HCT116 (cell line): ENCODE measurements around the gene FAAP100. TPM values are rescaled to one million over a fixed set of nuclear protein-coding genes. Genes with fewer than 3 reads are reported as not detected.

ENCODE experiments used
- ATAC-seq: fragments of 200-7000 bp; cut with Tn5 transposase; 2 replicates; pipeline ENCODE4 v1.9.1; 2020; ENCODE audit warnings: mild to moderate bottlenecking, moderate library complexity
- BruUV-seq: library from RNA; stranded (reverse); fragments of 400-500 nt; replicated peaks from 2 replicates; lab custom pipeline; 2021; lab: Mats Ljungman, UMichigan
- CTCF ChIA-PET: fragments of 300-600 bp; sonication (Branson Sonifier 250); formaldehyde crosslinking; loops from one replicate; lab custom pipeline; 2021; ENCODE audit warnings: antibody characterized with exemption; lab: Charles Lee
- POLR2A ChIA-PET: fragments of 300-600, 350-600 bp; sonication (Branson Sonifier 250); formaldehyde crosslinking; loops from one replicate; lab custom pipeline; 2021; ENCODE audit warnings: antibody characterized with exemption; lab: Charles Lee
- RAD21 ChIA-PET, 2 experiments: fragments of 300-600 bp; sonication (Branson Sonifier 250); formaldehyde crosslinking; loops; one replicate each; lab custom pipeline; 2023; ENCODE audit warnings: low total read pairs in 2 of 2; ENCODE audit not compliant: uncharacterized antibody in 2 of 2, unreplicated experiment in 2 of 2, low non-redundant PET in 1 of 2; lab: Charles Lee
- DNase-seq: peaks from one replicate; pipeline ENCODE4 v3.0.0-alpha.2; 2010; ENCODE audit warnings: low read depth, low spot score
- H2AFZ ChIP-seq: fragments of 200-600 bp; shearing (Covaris generic), sonication (generic); 2 replicates; pipeline ENCODE4 v1.6.1; 2017; ENCODE audit warnings: low read depth, mixed run types, mixed read lengths, antibody characterized with exemption, low read length; ENCODE audit not compliant: poor library complexity, severe bottlenecking
- H3K27ac ChIP-seq: 2 replicates; pipeline ENCODE4 v1.5.1; 2012; ENCODE audit warnings: low read depth, low read length
- H3K27me3 ChIP-seq: fragments of 200-600 bp; sonication (generic); 2 replicates; pipeline ENCODE4 v1.6.1; 2016; ENCODE audit warnings: mixed run types, low read length, mixed read lengths; ENCODE audit not compliant: insufficient read depth
- H3K36me3 ChIP-seq, 2 experiments: fragments of 200-500 bp in 1 of 2; fragments of 200-600 bp in 1 of 2; sonication (Bioruptor generic) in 1 of 2; sonication (generic) in 1 of 2; 2 replicates each; pipeline versions ENCODE4 v1.5.1 to v1.6.1; 2014 to 2016; ENCODE audit warnings: low read length in 2 of 2, inconsistent platforms in 1 of 2, mixed read lengths in 1 of 2, mixed run types in 1 of 2; ENCODE audit not compliant: insufficient read depth in 2 of 2, control insufficient read depth in 1 of 2
- H3K4me1 ChIP-seq, 2 experiments: fragments of 200-600 bp in 1 of 2; sonication (generic) in 1 of 2; 2 replicates each; pipeline versions ENCODE4 v1.5.1 to v1.6.1; 2012 to 2017; ENCODE audit warnings: low read length in 2 of 2, inconsistent platforms in 1 of 2, mild to moderate bottlenecking in 1 of 2, mixed read lengths in 1 of 2, mixed run types in 1 of 2, moderate library complexity in 1 of 2; ENCODE audit not compliant: insufficient read depth in 2 of 2, control insufficient read depth in 1 of 2
- H3K4me2 ChIP-seq: fragments of 200-600 bp; sonication (generic); 2 replicates; pipeline ENCODE4 v1.6.1; 2017; ENCODE audit warnings: mixed run types, low read length, mixed read lengths
- H3K4me3 ChIP-seq, 2 experiments: fragments of 200-600 bp in 1 of 2; sonication (generic) in 1 of 2; replicated peaks in 1 of 2; 2 replicates each; pipeline ENCODE4 v1.5.1; 2011 to 2016; ENCODE audit warnings: low read length in 2 of 2, control low read depth in 1 of 2, low read depth in 1 of 2, mild to moderate bottlenecking in 1 of 2, mixed read lengths in 1 of 2, mixed run types in 1 of 2
- H3K79me2 ChIP-seq: fragments of 200-600 bp; sonication (generic); 2 replicates; pipeline ENCODE4 v1.6.1; 2017; ENCODE audit warnings: mild to moderate bottlenecking, mixed run types, low read length, moderate library complexity, mixed read lengths; ENCODE audit not compliant: insufficient read depth
- H3K9ac ChIP-seq: fragments of 200-600 bp; sonication (generic); 2 replicates; pipeline ENCODE4 v1.6.1; 2016; ENCODE audit warnings: low read length, mixed read lengths
- H3K9me2 ChIP-seq: fragments of 200-600 bp; sonication (generic), shearing (Covaris generic); 2 replicates; pipeline ENCODE4 v1.6.1; 2017; ENCODE audit warnings: mixed run types, mild to moderate bottlenecking, moderate library complexity; ENCODE audit not compliant: insufficient read depth
- H3K9me3 ChIP-seq, 2 experiments: fragments of 200-500 bp in 1 of 2; fragments of 200-600 bp in 1 of 2; sonication (Bioruptor generic) in 1 of 2; sonication (generic) in 1 of 2; 2 replicates each; pipeline ENCODE4 v1.6.1; 2014 to 2017; ENCODE audit warnings: low read length in 2 of 2, mixed read lengths in 2 of 2, inconsistent platforms in 1 of 2, low read depth in 1 of 2, mild to moderate bottlenecking in 1 of 2, mixed run types in 1 of 2, moderate library complexity in 1 of 2; ENCODE audit not compliant: control insufficient read depth in 1 of 2, insufficient read depth in 1 of 2
- H4K20me1 ChIP-seq: fragments of 200-600 bp; sonication (generic), shearing (Covaris generic); 2 replicates; pipeline ENCODE4 v1.6.1; 2017; ENCODE audit warnings: mixed run types, mild to moderate bottlenecking, moderate library complexity; ENCODE audit not compliant: insufficient read depth
- ATF3 ChIP-seq: IDR thresholded peaks from 2 replicates; pipeline ENCODE4 v1.6.1; 2012
- CBX3 ChIP-seq: IDR thresholded peaks from 2 replicates; pipeline ENCODE4 v1.6.1; 2012; ENCODE audit warnings: low read depth
- CEBPB ChIP-seq: IDR thresholded peaks from 2 replicates; pipeline ENCODE4 v1.6.1; 2012; ENCODE audit warnings: low read depth
- ELF1 ChIP-seq: IDR thresholded peaks from 2 replicates; pipeline ENCODE4 v1.6.1; 2012; ENCODE audit warnings: low read depth, borderline replicate concordance
- EZH2phosphoT487 ChIP-seq: fragments of 200-600 bp; IDR thresholded peaks from 2 replicates; pipeline ENCODE4 v1.6.1; 2018; ENCODE audit warnings: antibody characterized with exemption, borderline replicate concordance
- FOSL1 ChIP-seq: IDR thresholded peaks from 2 replicates; pipeline ENCODE4 v1.6.1; 2012; ENCODE audit warnings: low read depth
- POLR2A ChIP-seq: IDR thresholded peaks from 2 replicates; pipeline ENCODE4 v1.7.0; 2011; ENCODE audit warnings: borderline replicate concordance; ENCODE audit not compliant: insufficient read depth, insufficient read length; ENCODE audit errors: extremely low read depth
- POLR2AphosphoS5 ChIP-seq: IDR thresholded peaks from 2 replicates; pipeline ENCODE4 v1.6.1; 2011; ENCODE audit warnings: mild to moderate bottlenecking, low read depth, low read length, moderate library complexity
- RAD21 ChIP-seq: IDR thresholded peaks from 2 replicates; pipeline ENCODE4 v1.6.1; 2012; ENCODE audit warnings: low read depth, mild to moderate bottlenecking
- REST ChIP-seq: IDR thresholded peaks from 2 replicates; pipeline ENCODE4 v1.6.1; 2012; ENCODE audit warnings: low read depth
- SIN3A ChIP-seq: IDR thresholded peaks from 2 replicates; pipeline ENCODE4 v1.6.1; 2012; ENCODE audit warnings: low read depth
- ZBTB33 ChIP-seq: IDR thresholded peaks from 2 replicates; pipeline ENCODE4 v1.6.1; 2011; ENCODE audit warnings: mild to moderate bottlenecking, low read length, moderate library complexity; ENCODE audit not compliant: insufficient replicate concordance; ENCODE audit errors: extremely low read depth
- ZFX ChIP-seq: fragments of 450-650 bp; IDR thresholded peaks from 2 replicates; pipeline ENCODE4 v1.6.1; 2017
- ZNF274 ChIP-seq: fragments of 200-500 bp; sonication (Bioruptor generic); IDR thresholded peaks from 2 replicates; pipeline ENCODE4 v1.6.1; 2014; ENCODE audit warnings: mild to moderate bottlenecking, low read depth, low read length, inconsistent platforms
- intact Hi-C: fragments of 100-400 bp; cut with micrococcal nuclease; formaldehyde crosslinking; loops from 2 replicates; pipeline ENCODE4 v1.10.0; 2022
- total RNA-seq: library from RNA; stranded (reverse); gene quantifications from one replicate; pipeline ENCODE4 v1.2.1, GENCODE V29; 2021; ENCODE audit not compliant: unreplicated experiment

Gene FAAP100
- total RNA-seq, 1 experiment from 2014 or later, result 53.4 TPM

- Histone ChIP-seq H3K27me3 (no peaks in the 10 kb centered on the region), H2AFZ (no peak overlapping the region), H3K9ac (no peak overlapping the region), H3K79me2 (peaks cover 2% of the 10 kb centered on the region; the same call in 1 of the 2 replicates), H3K27ac (peak overlapping the region; percentile 20; the same call in 1 of the 2 replicates), H3K4me2 (peak overlapping the region; percentile 34), H4K20me1 (no peaks in the 10 kb centered on the region), H3K36me3 (peaks cover 28 to 35% of the 10 kb centered on the region in 2 experiments), H3K4me3 (no peak overlapping the region), H3K9me3 (no peaks in the 10 kb centered on the region), H3K9me2 (no peaks in the 10 kb centered on the region), H3K4me1 (peaks cover 11 to 38% of the 10 kb centered on the region in 2 experiments)
- BruUV-seq, result no TSS peak
- ATAC-seq, result no peak
- RAD21 ChIA-PET, result no interaction called here
- no peak for DNase-seq
- CTCF ChIA-PET, result no interaction called here
- intact Hi-C loops, result loop anchor here (10.0 kb wide), 1 partner anchor 138 kb away; no protein-coding TSS in a partner anchor
- POLR2A ChIA-PET, result no interaction called here
- TF ChIP-seq ZNF274 (no peak), FOSL1 (no peak), POLR2AphosphoS5 (no peak), RAD21 (no peak)
Measured at GRCh38 chr17:81556863-81557262, 4.7 kb upstream of the FAAP100 start.

- ChIA-PET POLR2A (interaction anchor here (1.0 kb wide), 1 partner anchor 11 kb away, joined by 3 read pairs; no protein-coding TSS in a partner anchor), RAD21 (no interaction called here)
- no peak overlapping the region for H3K9ac ChIP-seq
- intact Hi-C loops, result loop anchor here (10.0 kb wide), 1 partner anchor 139 kb away; no protein-coding TSS in a partner anchor
- ATAC-seq, result no peak
- H3K4me2 ChIP-seq, result peak overlapping the region; percentile 34
- no peaks in the 10 kb centered on the region for H3K9me2 ChIP-seq
- H3K9me3 ChIP-seq, result no peaks in the 10 kb centered on the region
- DNase-seq, result no peak
- 0 out of 2 replicates have a peak overlapping the region, but pooled peaks have one; percentile 14 for H3K27ac ChIP-seq
- H3K4me3 ChIP-seq, result no peak overlapping the region
- peaks cover 12 to 41% of the 10 kb centered on the region in 2 experiments for H3K4me1 ChIP-seq
- BruUV-seq, result no TSS peak
- H4K20me1 ChIP-seq, result no peaks in the 10 kb centered on the region
- H2AFZ ChIP-seq, result no peak overlapping the region
- TF ChIP-seq ZFX (no peak), ATF3 (no peak), RAD21 (no peak), ELF1 (no peak), ZBTB33 (no peak), POLR2A (no peak), SIN3A (no peak), CBX3 (no peak), CEBPB (no peak), REST (no peak), EZH2phosphoT487 (no peak)
- TF ChIP-seq, all 23 proteins: peak for 0
- Histone ChIP-seq H3K27me3 (no peaks in the 10 kb centered on the region), H3K79me2 (peaks cover 9% of the 10 kb centered on the region), H3K36me3 (peaks cover 24 to 29% of the 10 kb centered on the region in 2 experiments)
- CTCF ChIA-PET, result no interaction called here
Measured at GRCh38 chr17:81556175-81556691, 4.1 kb upstream of the FAAP100 start.
